NB4 (cell line): ENCODE results near the gene SMAD2.

ENCODE experiments used
- CTCF ChIP-seq: IDR thresholded peaks from one replicate; pipeline ENCODE4 v1.5.1; 2012; ENCODE audit warnings: low read depth, low read length
- MYC ChIP-seq: IDR thresholded peaks from 2 replicates; pipeline ENCODE4 v1.6.1; 2011; ENCODE audit warnings: low read depth, low read length
- POLR2A ChIP-seq: IDR thresholded peaks from 2 replicates; pipeline ENCODE4 v1.6.1; 2011; ENCODE audit warnings: mild to moderate bottlenecking; ENCODE audit not compliant: insufficient read length; ENCODE audit errors: extremely low read depth

- TF ChIP-seq POLR2A, result no peak
- no peak for TF ChIP-seq MYC
- no peak for TF ChIP-seq CTCF
These were observed 1.7 kb upstream of the SMAD2 start for GRCh38 chr18:47932190-47932589.
